ENCODE measurements around the gene NADK.
"Not testable (repeated sequence)": the region's sequence is repeated elsewhere in the genome, so short reads cannot be mapped to it uniquely, and the experiment has no call there.

NADK gene

GRCh38 chr1:1748686-1749321 lies 29.5 kb downstream of the NADK start:
- peak; percentile 37 for DNase-seq (ENCODE audit: low spot score)

- DNase-seq (ENCODE audit: low spot score) = not testable (repeated sequence)
These were observed 31.7 kb downstream of the NADK start for GRCh38 chr1:1746566-1746909.

GRCh38 chr1:1745651-1746565 lies 32.4 kb downstream of the NADK start:
- DNase-seq (ENCODE audit: low spot score) = peak; percentile 76

GRCh38 chr1:1742529-1742928 lies 35.7 kb downstream of the NADK start:
- DNase-seq (ENCODE audit: low spot score) = not testable (repeated sequence)

GRCh38 chr1:1741013-1741412 lies 37.3 kb downstream of the NADK start:
- not testable (repeated sequence) for DNase-seq (ENCODE audit: low spot score)

- DNase-seq (ENCODE audit: low spot score) = not testable (repeated sequence)
These were observed 39.4 kb downstream of the NADK start for GRCh38 chr1:1738799-1739337.

- not testable (repeated sequence) for DNase-seq (ENCODE audit: low spot score)
These were observed 40.3 kb downstream of the NADK start for GRCh38 chr1:1737675-1738590.

GRCh38 chr1:1732381-1732780 lies 45.9 kb downstream of the NADK start:
- DNase-seq (ENCODE audit: low spot score) = no peak

GRCh38 chr1:1730870-1731269 lies 47.4 kb downstream of the NADK start:
- no peak for DNase-seq (ENCODE audit: low spot score)

GRCh38 chr1:1730230-1730629 lies 48.0 kb downstream of the NADK start:
- not testable (repeated sequence) for DNase-seq (ENCODE audit: low spot score)

GRCh38 chr1:1729116-1729816 lies 49.0 kb downstream of the NADK start:
- not testable (repeated sequence) for DNase-seq (ENCODE audit: low spot score)

- not testable (repeated sequence) for DNase-seq (ENCODE audit: low spot score)
These were observed 49.8 kb downstream of the NADK start for GRCh38 chr1:1728308-1729005.

- not testable (repeated sequence) for DNase-seq (ENCODE audit: low spot score)
These were observed 51.1 kb downstream of the NADK start for GRCh38 chr1:1727131-1727651.

- not testable (repeated sequence) for DNase-seq (ENCODE audit: low spot score)
These were observed 52.2 kb downstream of the NADK start for GRCh38 chr1:1726088-1726487.

- DNase-seq (ENCODE audit: low spot score) = peak; percentile 97
These were observed 54.0 kb downstream of the NADK start, which contains the start of gene CDK11A for GRCh38 chr1:1724035-1724864. Gene CDK11A, minus strand, starts transcription at chr1:1724357. Its CDS starts 1,539 bp downstream, at chr1:1722818.

GRCh38 chr1:1721201-1721600 lies 57.1 kb downstream of the NADK start:
- DNase-seq (ENCODE audit: low spot score) = no peak

GRCh38 chr1:1715109-1715883 lies 63.0 kb downstream of the NADK start:
- not testable (repeated sequence) for DNase-seq (ENCODE audit: low spot score)

- DNase-seq (ENCODE audit: low spot score) = not testable (repeated sequence)
These were observed 70.4 kb downstream of the NADK start for GRCh38 chr1:1707897-1708296.

Measured in SK-N-DZ (cell line).